NCI-H2196 treated with DMSO at 0.1 percent for 48 hours (cell line): ENCODE results near the gene STK25.

Source experiments
- DNase-seq: peaks from one replicate; lab custom pipeline; 2025; ENCODE audit not compliant: unreplicated experiment; lab: John Stamatoyannopoulos, UW

The STK25 gene

GRCh38 chr2:241495172-241496002 lies 13.0 kb downstream of the STK25 start:
- no peak for DNase-seq

- DNase-seq = no peak
These were observed 14.0 kb downstream of the STK25 start for GRCh38 chr2:241494311-241494908.

- DNase-seq = no peak
These were observed 15.3 kb downstream of the STK25 start for GRCh38 chr2:241493092-241493491.

GRCh38 chr2:241492174-241492565 lies 16.2 kb downstream of the STK25 start:
- DNase-seq = no peak

- no peak for DNase-seq
These were observed 16.7 kb downstream of the STK25 start for GRCh38 chr2:241491549-241492173.

- DNase-seq = no peak
These were observed 17.4 kb downstream of the STK25 start for GRCh38 chr2:241490825-241491506.

GRCh38 chr2:241489733-241490680 lies 18.4 kb downstream of the STK25 start:
- no peak for DNase-seq

- DNase-seq = no peak
These were observed 19.3 kb downstream of the STK25 start for GRCh38 chr2:241489088-241489487.

GRCh38 chr2:241485172-241485911 lies 23.0 kb downstream of the STK25 start:
- no peak for DNase-seq

GRCh38 chr2:241483305-241483704 lies 25.1 kb downstream of the STK25 start:
- DNase-seq = no peak

GRCh38 chr2:241482126-241482955 lies 26.0 kb downstream of the STK25 start:
- no peak for DNase-seq

- no peak for DNase-seq
These were observed 26.7 kb downstream of the STK25 start for GRCh38 chr2:241481687-241482086.

- DNase-seq = no peak
These were observed 29.1 kb downstream of the STK25 start for GRCh38 chr2:241479026-241479898.

- no peak for DNase-seq
These were observed 30.2 kb downstream of the STK25 start for GRCh38 chr2:241478166-241478565.

GRCh38 chr2:241475267-241475666 lies 33.1 kb downstream of the STK25 start:
- no peak for DNase-seq

- no peak for DNase-seq
These were observed 35.0 kb downstream of the STK25 start for GRCh38 chr2:241473399-241473798.

GRCh38 chr2:241469746-241470145 lies 38.6 kb downstream of the STK25 start:
- DNase-seq = no peak

- DNase-seq = no peak
These were observed 40.0 kb downstream of the STK25 start for GRCh38 chr2:241468476-241468781.
